GM12872 (cell line): ENCODE results near the gene ERAL1.

Experiments
- CTCF ChIP-seq: IDR thresholded peaks from 3 replicates; pipeline ENCODE4 v1.5.1; 2011; ENCODE audit warnings: low read depth, mild to moderate bottlenecking, low read length, moderate library complexity; ENCODE audit not compliant: insufficient read depth

Gene ERAL1

GRCh38 chr17:28908640-28909167, 53.9 kb downstream of the ERAL1 start:
- no peak for TF ChIP-seq CTCF

- TF ChIP-seq CTCF, result no peak
Measured at GRCh38 chr17:28910534-28910933, 55.7 kb downstream of the ERAL1 start.
